ENCODE results near the gene RNF121. TPM values are rescaled to one million over a fixed set of nuclear protein-coding genes. Genes with fewer than 3 reads are reported as not detected.
"Not testable (repeated sequence)": the region's sequence is repeated elsewhere in the genome, so short reads cannot be mapped to it uniquely, and the experiment has no call there.

The RNF121 gene
- total RNA-seq, result 23.1 and 29.6 TPM in 2 replicates
- 48.6 and 48.9 TPM in 2 replicates for polyA plus RNA-seq
- polyA plus RNA-seq (2012), result 35.7 and 36.8 TPM in 2 replicates
- 43.3 and 45.0 TPM in 2 replicates for polyA minus RNA-seq (ENCODE audit: low replicate concordance)

DNA sequence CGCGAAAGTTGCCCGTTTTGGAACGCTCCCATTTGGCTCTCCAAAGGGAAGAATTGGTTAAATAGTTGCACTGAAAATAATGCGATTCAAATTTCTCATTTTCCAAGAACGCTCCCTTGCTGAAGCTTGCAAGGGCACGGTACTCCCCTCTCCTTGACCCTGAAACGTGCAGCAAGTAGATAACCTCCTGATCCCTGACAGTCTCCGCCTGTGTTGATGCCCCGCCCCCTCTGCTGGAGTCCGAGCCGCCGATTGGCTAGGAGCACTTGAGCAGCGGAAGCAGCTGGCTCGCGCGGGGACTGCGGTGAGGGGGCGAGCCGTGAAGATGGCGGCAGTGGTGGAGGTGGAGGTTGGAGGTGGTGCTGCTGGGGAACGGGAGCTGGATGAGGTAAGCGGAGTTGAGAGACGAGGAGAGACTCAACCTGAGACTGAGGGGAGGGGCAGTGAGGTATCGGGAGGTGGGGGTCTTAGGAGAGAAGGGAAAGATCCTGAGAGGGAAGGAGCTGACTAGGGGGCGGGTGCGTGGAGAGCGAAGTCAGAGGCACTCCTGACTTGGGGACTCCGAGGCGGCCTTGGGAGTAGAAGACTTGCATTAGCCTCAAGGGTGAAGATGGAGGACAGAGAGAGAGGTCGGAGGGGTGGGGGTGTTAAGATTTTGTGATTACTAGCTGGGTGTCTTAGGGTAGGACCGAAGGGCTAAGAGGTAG lies at the start of gene RNF121:
TSS of gene RNF121 (plus strand) at position 310 of the 707 bp plus-strand sequence. CDS start at position 326, 16 bp downstream.
- peak within 1 kb of the TSS; percentile 92 for H3K27ac ChIP-seq (ENCODE audit: insufficient read depth, low read length)
- H3K36me3 ChIP-seq (ENCODE audit: control insufficient read depth, insufficient read depth, low read length), result no peaks in the 10 kb centered on the region
- TF ChIP-seq, protein P1, sequence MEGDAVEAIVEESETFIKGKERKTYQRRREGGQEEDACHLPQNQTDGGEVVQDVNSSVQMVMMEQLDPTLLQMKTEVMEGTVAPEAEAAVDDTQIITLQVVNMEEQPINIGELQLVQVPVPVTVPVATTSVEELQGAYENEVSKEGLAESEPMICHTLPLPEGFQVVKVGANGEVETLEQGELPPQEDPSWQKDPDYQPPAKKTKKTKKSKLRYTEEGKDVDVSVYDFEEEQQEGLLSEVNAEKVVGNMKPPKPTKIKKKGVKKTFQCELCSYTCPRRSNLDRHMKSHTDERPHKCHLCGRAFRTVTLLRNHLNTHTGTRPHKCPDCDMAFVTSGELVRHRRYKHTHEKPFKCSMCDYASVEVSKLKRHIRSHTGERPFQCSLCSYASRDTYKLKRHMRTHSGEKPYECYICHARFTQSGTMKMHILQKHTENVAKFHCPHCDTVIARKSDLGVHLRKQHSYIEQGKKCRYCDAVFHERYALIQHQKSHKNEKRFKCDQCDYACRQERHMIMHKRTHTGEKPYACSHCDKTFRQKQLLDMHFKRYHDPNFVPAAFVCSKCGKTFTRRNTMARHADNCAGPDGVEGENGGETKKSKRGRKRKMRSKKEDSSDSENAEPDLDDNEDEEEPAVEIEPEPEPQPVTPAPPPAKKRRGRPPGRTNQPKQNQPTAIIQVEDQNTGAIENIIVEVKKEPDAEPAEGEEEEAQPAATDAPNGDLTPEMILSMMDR (conservative IDR thresholded peaks at IDR 0.05 in 1 of 2, IDR thresholded peaks at IDR 0.05 in 1 of 2; ENCODE audit: low read depth in 1 of 2, low read length in 2 of 2), result no peak
- no peak for TF ChIP-seq EZH2 (IDR thresholded peaks at IDR 0.05; ENCODE audit: low read length, missing control alignments)
- H3K9ac ChIP-seq (ENCODE audit: insufficient read depth, low read length), result peak within 1 kb of the TSS; percentile 74
- peak within 1 kb of the TSS; percentile 93 for H2AFZ ChIP-seq (ENCODE audit: low read length)
- peak within 1 kb of the TSS; percentile 96 for H3K4me2 ChIP-seq (ENCODE audit: extremely low read depth, insufficient read depth, low read length)
- peaks cover 3% of the 10 kb centered on the region for H3K4me1 ChIP-seq (ENCODE audit: control insufficient read depth, extremely low read depth, insufficient read depth, low read length)
- H3K9me3 ChIP-seq (ENCODE audit: control insufficient read depth, insufficient read depth, low read depth, low read length), result no peaks in the 10 kb centered on the region
- peak; percentile 94 to 95 for DNase-seq (ENCODE audit: low read depth in 2 of 2)
- H4K20me1 ChIP-seq (ENCODE audit: control insufficient read depth, extremely low read depth, insufficient read depth, low read length), result no peaks in the 10 kb centered on the region
- peak within 1 kb of the TSS; percentile 72 to 97 (median 94) for H3K4me3 ChIP-seq (replicated peaks in 1 of 4; ENCODE audit: control extremely low read depth in 1 of 4, insufficient read depth in 1 of 4, low read depth in 3 of 4, low read length in 4 of 4)
- peaks cover 37% of the 10 kb centered on the region for H3K79me2 ChIP-seq (ENCODE audit: control insufficient read depth, insufficient read depth, low read length)
- H3K27me3 ChIP-seq (ENCODE audit: control insufficient read depth, insufficient read depth, low read length), result no peaks in the 10 kb centered on the region

GRCh38 chr11:71885806-71886205 lies 43.0 kb upstream of the RNF121 start:
- H3K4me2 ChIP-seq (ENCODE audit: extremely low read depth, insufficient read depth, low read length); H3K9me3 ChIP-seq (ENCODE audit: control insufficient read depth, insufficient read depth, low read depth, low read length); H3K27ac ChIP-seq (ENCODE audit: insufficient read depth, low read length); H3K36me3 ChIP-seq (ENCODE audit: control insufficient read depth, insufficient read depth, low read length); DNase-seq (ENCODE audit: low read depth in 2 of 2); H3K27me3 ChIP-seq (ENCODE audit: control insufficient read depth, insufficient read depth, low read length); H2AFZ ChIP-seq (ENCODE audit: low read length); H4K20me1 ChIP-seq (ENCODE audit: control insufficient read depth, extremely low read depth, insufficient read depth, low read length); H3K9ac ChIP-seq (ENCODE audit: insufficient read depth, low read length); H3K4me3 ChIP-seq (replicated peaks in 1 of 4; ENCODE audit: control extremely low read depth in 1 of 4, insufficient read depth in 1 of 4, low read depth in 3 of 4, low read length in 4 of 4); H3K79me2 ChIP-seq (ENCODE audit: control insufficient read depth, insufficient read depth, low read length); H3K4me1 ChIP-seq (ENCODE audit: control insufficient read depth, extremely low read depth, insufficient read depth, low read length): not testable (repeated sequence)

DNA sequence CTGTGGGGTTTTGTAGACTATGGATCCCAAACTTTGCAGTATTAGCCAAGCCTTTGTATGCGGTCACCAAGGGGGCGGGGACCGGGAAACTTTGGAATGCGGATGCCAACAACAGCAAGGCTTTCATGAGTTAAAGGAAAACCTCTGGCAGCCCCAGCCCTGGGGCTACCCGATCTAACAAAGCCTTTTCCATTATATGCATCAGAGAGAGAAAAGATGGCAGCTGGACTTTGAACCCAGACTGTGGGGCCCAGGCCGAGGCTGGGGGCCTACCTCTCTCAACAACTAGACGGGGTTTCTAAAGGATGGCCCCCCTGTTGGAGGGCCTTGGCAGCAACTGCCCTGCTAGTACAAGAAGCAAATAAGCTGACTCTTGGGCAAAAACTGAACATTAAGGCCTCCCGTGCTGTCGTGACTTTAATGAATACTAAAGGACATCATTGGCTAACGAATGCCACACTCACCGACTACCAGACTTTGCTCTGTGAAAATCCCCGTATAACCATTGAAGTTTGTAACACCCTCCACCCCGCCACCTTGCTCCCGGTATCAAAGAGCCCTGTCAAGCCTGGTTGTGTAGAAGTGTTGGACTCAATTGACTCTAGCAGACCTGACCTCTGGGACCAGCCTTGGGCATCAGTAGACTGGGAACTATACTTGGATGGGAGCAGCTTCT lies 40.4 kb upstream of the RNF121 start:
- not testable (repeated sequence) for H3K9ac ChIP-seq (ENCODE audit: insufficient read depth, low read length); H3K4me1 ChIP-seq (ENCODE audit: control insufficient read depth, extremely low read depth, insufficient read depth, low read length); H3K27ac ChIP-seq (ENCODE audit: insufficient read depth, low read length); H2AFZ ChIP-seq (ENCODE audit: low read length); H4K20me1 ChIP-seq (ENCODE audit: control insufficient read depth, extremely low read depth, insufficient read depth, low read length); H3K36me3 ChIP-seq (ENCODE audit: control insufficient read depth, insufficient read depth, low read length); H3K4me3 ChIP-seq (replicated peaks in 1 of 4; ENCODE audit: control extremely low read depth in 1 of 4, insufficient read depth in 1 of 4, low read depth in 3 of 4, low read length in 4 of 4); H3K4me2 ChIP-seq (ENCODE audit: extremely low read depth, insufficient read depth, low read length); H3K27me3 ChIP-seq (ENCODE audit: control insufficient read depth, insufficient read depth, low read length); H3K79me2 ChIP-seq (ENCODE audit: control insufficient read depth, insufficient read depth, low read length); H3K9me3 ChIP-seq (ENCODE audit: control insufficient read depth, insufficient read depth, low read depth, low read length)
- DNase-seq (ENCODE audit: low read depth in 2 of 2), result peak in 1 of 2 donors; percentile 0

GRCh38 chr11:71889181-71889872 lies 39.5 kb upstream of the RNF121 start:
- not testable (repeated sequence) for H2AFZ ChIP-seq (ENCODE audit: low read length); H4K20me1 ChIP-seq (ENCODE audit: control insufficient read depth, extremely low read depth, insufficient read depth, low read length); H3K27me3 ChIP-seq (ENCODE audit: control insufficient read depth, insufficient read depth, low read length); DNase-seq (ENCODE audit: low read depth in 2 of 2); H3K4me1 ChIP-seq (ENCODE audit: control insufficient read depth, extremely low read depth, insufficient read depth, low read length); H3K27ac ChIP-seq (ENCODE audit: insufficient read depth, low read length); H3K4me2 ChIP-seq (ENCODE audit: extremely low read depth, insufficient read depth, low read length); H3K79me2 ChIP-seq (ENCODE audit: control insufficient read depth, insufficient read depth, low read length); H3K9ac ChIP-seq (ENCODE audit: insufficient read depth, low read length); H3K36me3 ChIP-seq (ENCODE audit: control insufficient read depth, insufficient read depth, low read length); H3K4me3 ChIP-seq (replicated peaks in 1 of 4; ENCODE audit: control extremely low read depth in 1 of 4, insufficient read depth in 1 of 4, low read depth in 3 of 4, low read length in 4 of 4); H3K9me3 ChIP-seq (ENCODE audit: control insufficient read depth, insufficient read depth, low read depth, low read length)

All from fibroblast of lung (primary cell).